NAMALWA (cell line): ENCODE measurements around the gene CETN3.
"Not testable (repeated sequence)": the region's sequence is repeated elsewhere in the genome, so short reads cannot be mapped to it uniquely, and the experiment has no call there.

Experiments
- DNase-seq: peaks from one replicate; pipeline ENCODE4 v3.0.0-alpha.2; 2015; ENCODE audit warnings: low spot score

The CETN3 gene

DNA sequence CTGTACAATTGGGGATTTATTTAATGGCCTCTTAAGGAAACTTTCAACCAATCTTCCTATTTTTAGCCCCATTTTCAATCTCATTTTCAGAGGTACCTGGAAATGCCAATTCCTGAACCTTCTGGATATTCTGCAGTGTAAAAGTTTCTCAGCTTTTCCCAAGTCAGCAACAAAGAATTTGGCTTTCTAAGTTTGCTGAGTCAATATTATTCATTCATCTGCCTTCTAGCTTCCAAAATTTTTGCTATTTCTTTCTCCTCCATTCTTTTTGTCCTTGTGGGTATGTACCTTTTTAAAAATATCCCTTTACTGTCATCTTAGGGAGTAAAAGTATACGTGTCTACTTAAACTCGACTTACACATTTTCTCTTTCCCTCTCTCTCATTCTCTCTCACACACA is 25.7 kb downstream of the CETN3 start:
- DNase-seq = no peak

DNA sequence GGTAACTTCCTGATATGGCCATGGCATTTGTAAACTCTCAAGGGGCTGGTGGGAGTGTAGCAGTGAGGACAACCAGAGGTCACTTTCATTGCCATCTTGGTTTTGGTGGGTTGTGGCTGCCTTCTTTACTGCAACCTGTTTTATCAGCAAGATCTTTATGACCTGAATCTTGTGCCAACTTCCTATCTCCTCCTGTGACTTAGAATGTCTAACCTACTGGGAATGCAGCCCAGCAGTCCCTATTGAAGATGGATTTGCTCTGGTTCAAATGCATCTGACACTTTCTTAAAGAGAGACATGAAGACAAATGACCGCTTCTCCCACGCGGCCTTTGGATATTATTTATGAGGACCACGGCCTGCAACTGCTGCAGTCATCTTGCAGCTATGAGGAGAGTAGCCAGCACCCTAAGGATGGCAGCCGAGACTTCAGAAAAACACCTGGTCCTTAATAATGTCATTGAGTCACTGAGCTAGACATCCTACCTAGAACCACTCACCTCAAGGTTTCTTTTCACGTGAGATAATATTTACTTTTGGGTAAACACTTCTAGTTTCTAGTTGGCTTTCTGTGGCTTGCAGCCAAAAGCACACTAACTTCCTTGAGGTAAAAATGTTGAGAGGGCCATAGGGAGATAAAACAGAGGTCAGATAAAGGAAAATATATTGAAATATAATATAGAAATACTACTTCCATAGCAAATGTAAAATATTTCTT is 28.2 kb downstream of the CETN3 start:
- DNase-seq = no peak

DNA sequence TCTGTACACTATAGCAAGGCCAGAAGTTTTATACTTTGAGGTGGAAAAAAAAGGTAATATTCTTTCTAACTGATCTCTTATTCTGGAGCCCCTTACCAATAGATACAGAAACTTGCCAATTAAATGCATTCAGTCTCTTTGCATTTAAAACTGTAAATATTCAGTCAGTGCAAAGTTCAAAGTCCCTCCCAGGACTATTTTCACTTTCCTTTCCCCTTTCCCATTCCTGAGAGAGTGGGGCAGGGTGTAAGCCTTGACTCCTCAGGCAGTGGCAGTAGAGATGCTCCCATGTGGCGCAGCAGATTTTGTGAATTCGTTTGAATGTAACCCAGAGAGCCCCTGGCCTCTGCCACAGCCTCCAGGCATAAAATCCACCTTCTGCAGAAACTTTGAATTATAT is 29.9 kb downstream of the CETN3 start:
- no peak for DNase-seq

DNA sequence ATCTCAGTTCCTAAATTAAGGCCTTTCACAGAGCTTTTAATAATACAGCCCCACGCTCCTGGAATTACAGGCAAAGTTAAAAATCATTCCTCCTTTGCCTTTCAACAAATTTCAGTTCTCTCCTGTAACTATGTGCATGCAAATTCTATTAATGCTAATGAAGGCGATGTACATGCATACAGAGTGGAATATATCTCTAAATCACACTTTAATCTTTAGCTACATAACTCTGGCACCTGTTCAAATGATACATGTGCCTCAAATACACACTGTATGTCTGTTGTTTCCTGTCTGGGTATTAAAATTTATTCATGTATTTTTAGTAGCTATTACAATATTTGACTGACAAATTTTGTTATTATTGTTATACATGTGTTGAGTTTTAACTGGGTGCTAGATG is 30.8 kb downstream of the CETN3 start:
- DNase-seq = no peak

DNA sequence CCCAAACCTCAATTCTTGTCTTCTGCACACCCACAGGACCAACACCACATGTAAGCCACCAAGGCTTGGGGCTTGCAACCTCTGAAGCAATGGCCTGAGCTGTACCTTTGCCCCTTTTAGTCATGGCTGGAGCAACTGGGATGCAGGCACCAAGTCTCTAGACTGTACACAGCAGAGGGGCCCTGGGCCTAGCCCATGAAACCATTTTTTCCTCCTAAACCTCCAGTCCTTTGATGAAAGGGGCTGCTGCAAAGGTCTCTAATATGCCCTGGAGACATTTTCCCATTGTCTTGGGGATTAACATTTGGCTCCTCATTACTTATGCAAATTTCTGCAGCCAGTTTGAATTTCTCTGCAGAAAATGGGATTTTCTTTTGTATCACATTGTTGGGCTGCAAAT is 38.3 kb downstream of the CETN3 start:
- not testable (repeated sequence) for DNase-seq

DNA sequence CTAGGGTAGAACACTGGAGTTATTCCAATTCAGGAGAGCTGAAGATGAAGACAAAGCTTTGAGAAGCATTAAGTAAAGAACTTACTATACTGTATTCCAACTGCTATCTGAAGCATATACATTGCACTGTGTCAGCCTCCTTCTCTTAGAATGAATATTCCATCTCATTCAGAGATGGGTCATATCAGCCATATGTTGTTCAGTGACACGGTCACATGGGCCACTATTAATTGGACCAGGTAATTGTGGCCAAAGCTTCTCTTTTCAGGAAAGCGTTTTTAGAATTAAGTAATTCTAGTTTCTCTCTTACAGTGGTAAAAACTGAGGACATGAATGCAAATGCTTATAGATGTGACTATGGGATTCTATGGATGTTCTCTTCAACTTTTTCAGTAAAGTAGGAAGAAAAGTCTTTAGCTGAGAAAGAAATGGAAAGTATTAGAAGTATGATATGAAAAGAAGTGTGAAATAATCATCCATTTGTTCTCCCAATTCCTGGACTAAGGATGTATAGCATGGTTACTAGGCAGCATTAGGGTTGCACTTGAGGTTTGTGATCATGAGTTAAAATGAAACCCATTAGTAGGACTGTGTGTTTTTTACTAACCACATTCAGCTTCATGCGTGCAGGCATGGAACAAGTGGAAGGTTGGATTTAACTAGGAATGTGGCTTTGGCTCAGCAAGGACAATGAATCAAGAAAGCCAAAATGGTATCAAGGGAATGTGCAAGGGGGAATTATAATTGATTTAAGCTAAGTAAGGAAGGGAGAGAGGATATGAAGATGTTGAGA is 40.9 kb downstream of the CETN3 start:
- DNase-seq = no peak

DNA sequence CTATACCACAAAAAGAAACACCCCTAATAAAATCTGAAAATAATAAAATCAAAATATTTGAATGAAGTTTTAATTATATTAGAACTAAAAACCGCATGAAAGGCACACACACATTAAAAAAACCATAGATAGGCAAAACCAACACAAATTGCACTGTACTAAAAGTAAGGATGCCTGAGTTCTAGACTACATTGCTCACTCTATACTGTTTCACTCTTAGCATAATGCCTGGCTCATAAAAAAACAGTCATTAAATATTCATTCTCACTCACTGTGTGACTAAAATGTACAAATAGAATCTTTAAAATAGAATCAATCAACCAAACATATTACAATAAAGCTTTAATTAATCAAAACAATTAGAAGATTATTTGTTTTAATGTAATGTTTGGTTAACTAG is 41.7 kb downstream of the CETN3 start:
- DNase-seq = no peak

DNA sequence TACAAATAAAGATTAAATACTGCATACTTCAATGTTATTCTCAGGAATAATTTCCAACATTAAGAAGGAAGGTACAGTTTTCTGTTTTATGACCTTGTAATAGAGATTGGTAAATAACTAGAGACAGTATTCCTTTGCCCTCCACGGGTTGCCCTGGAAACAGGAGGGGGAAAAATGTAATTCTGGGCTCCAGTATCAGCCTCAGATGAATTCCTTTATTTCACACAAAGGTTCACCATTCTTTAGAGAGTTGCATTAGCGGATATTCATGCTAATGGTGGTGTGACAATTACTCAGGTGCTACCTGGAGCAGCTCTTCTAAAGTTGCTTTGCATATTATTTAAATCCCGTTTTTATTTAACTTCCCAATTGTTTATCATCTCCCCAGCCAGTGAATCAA is 42.6 kb downstream of the CETN3 start:
- DNase-seq = no peak

DNA sequence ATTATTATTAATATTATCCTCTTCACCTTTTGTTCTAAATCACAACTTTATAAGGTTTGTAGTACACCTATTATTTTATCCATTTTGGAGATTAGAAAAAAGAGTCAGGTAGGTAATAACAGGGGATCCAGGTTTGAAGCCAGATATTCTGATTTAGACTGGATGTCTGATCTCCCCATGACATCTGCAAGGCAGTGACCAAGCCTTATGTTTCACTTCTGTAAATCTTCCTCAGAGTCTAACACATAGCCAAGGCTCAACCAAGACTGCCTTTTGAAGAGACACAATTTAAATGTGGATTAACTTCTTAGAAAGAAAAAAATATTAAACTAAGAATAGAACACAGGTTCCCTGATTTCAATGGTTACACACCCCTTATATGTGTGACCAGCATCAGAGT is 44.2 kb downstream of the CETN3 start:
- peak; percentile 7 for DNase-seq

DNA sequence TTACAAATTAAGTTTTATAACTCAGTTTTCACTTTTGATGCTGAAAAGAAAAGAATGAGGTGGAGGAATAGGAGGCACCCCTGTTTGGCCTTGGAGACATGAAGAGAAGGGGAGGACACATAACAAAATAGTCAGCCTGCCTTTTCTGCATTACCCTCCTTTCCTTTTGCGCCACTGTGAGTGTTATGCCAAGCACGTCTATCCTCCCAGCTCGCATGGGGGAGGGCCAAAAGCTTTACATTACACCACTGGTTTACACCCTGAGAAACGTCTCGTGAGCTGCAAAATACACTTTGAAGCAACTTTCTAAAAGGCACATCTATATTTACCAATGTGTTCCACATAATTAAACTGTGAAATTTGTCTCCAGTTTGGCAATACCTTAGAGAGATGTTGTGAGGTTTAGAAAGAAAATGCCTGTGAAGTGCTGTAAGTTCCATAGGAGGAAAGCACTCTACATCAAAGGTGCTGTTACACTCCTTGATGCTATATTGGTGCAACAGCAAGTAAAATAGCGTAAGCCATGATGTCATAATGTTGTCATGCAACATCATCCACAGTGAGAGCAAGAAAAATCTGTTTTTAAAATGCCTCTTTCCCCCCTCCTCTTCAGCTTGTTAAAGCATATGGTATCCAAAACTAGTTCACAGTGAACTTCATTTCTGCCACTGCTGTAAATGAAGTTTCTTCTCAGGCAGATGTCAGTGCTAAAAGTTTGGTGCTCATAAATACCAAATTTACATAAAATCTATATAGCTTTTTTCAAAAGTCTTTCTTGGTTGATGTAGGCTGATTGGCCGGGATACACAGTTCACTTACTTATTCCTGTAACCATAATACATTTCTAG is 50.3 kb downstream of the CETN3 start:
- DNase-seq = no peak

DNA sequence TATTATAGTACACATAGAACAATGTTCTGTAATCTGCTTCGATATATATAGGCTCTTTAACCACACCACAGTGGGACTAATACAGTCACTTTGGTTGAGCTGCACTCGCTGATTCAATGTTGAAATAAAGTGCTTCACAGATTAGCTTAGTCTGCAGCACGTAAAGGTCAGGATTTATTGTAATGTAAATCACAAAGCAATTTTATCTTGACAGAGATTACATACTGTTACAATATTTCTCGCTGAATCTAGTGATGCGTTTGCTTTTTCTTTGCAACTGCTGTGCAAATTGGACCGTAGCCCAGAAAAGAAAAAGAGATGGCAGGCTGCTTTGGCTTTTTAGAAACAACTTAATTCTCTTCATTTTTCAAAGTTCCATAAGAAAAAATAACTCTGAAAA is 52.9 kb downstream of the CETN3 start:
- DNase-seq = no peak

DNA sequence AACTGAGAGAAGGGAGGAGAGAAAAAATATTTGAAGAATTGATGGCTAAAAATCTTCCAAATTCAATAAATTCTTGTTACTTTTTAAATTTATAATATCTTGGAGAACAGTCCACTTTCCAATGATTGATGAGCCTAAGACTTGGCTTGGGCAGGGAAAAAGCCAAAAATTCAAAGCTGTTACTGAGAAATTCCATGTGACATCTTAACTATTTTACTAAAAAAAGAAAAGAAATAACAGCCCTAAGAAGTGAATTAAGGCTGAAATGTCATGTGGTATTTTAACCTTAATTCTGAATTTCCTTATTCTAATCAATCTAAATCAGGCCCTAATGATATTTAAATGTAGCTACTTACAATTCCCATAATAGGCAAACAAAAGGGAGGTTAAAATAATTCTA is 53.4 kb downstream of the CETN3 start:
- no peak for DNase-seq

DNA sequence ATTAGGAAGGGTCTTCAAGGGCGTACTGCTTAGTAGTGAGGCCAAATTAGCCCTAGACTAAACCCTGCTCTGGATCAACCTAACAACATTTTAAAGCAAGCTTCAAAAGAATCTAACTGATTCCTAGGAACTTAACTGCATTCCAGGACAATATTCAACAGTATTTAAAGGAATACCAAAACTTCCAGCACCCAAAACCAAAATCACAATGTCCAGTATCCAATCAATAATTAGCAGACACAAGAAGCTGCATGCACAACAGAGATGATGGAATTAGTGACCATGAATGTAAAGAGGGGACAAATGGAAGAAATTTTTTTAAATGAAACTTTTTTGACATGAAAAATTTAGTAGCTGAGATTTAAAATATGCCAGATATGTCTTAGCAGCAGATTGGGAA is 53.9 kb downstream of the CETN3 start:
- no peak for DNase-seq

DNA sequence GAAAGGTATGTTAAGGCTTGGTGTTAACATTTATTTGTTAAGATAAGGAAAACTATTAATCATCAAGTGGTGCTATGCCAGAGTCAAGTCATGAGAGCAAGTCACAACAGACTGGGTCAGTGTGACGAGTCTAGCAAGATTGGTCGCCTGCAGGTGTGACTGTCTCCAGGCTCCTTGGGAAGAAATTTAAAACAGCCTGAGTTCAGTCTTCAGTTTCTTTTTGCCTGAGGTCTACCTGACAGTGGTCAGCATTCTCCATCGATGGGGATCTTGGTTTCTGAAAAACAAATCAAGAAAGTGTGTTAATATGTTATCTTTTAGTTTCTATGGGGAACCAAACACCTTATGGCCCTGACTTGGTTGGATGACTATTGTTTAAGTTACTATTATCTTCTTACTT is 56.3 kb downstream of the CETN3 start:
- no peak for DNase-seq

DNA sequence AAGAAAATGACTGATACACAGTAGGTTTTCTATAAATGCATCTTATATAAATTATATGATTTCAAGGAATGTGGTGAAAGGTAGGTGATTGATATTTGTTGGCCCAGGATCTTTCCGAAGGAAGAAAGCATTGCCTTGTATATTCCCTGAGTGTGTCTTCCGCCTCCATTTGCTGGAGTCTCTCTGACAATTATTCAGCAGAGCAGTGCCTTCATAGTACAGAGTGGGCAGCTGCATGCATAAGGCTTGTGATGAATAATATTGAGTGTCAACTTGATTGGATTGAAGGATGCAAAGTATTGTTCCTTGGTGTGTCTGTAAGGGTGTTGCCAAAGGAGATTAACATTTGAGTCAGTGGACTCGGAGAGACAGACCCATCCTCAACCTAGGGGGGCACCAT is 58.5 kb downstream of the CETN3 start:
- no peak for DNase-seq

DNA sequence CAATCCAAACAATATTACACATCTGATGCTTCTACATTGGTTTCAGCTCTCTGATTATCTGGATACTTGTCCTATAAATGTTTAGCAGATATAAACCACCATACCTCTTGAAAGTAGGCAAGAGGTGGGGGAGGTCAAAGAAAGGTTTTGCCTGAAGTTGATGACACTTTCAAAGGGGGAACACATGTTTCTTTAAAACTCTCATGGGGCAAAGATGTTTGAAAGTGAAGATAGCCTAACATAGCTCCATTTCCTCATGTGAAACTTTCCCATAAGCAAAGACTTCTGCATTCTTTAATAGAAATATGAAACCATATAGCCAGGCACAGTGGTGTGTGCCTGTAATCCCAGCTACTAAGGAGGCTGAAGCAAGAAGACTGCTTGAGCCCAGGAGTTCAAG is 62.1 kb downstream of the CETN3 start:
- DNase-seq = no peak

DNA sequence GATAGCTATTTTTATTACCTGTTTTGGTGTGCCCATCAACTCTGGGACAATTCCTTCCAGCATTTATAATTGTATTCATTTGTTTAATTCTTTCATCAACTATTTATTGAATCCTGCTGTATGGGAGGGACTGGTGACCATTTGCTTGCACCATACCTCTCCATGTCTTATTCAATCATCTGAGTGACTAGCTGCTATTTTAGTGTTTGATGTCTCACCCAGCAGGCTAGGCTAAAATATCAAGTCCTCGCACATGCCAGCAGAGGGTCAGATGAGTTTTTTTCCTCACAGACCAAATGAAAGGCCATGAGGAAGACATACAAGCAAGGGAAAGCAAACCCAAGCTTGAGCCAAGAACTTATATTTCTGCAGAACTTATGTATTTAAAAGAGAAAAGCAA is 63.9 kb downstream of the CETN3 start:
- DNase-seq = no peak

DNA sequence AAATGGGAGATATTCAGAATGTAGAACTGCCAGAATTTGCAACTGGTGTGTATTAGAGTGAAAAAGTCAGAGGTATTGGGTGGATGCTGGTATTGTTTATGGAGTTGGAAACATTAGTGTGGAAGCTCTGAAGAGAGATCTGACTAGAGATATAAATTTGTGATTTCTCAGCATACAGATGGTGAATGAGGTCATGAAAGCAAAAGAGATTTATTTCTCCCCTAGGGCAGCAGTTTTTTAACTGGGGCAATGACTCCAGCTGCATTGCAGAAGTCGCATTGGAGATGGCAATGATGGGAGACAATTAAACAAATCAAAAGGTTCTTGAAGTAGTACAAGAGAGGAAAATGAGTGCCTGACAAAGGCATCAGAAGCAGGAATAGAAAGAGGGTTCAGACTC is 64.9 kb downstream of the CETN3 start:
- no peak for DNase-seq

DNA sequence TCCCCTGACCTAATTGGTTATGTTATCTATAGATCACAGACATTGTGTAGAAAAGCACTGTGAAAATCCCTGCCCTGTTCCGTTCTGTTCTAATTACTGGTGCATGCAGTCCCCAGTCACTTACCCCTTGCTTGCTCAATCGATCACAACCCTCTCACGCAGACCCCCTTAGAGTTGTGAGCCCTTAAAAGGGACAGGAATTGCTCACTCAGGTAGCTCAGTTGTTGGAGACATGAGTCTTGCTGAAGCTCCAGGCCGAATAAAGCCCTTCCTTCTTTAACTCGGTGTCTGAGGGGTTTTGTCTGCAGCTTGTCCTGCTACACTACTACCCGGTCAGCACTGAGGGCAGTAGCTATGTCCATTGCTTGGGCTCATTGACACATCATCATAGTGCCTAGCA is 65.8 kb downstream of the CETN3 start:
- DNase-seq = not testable (repeated sequence)

DNA sequence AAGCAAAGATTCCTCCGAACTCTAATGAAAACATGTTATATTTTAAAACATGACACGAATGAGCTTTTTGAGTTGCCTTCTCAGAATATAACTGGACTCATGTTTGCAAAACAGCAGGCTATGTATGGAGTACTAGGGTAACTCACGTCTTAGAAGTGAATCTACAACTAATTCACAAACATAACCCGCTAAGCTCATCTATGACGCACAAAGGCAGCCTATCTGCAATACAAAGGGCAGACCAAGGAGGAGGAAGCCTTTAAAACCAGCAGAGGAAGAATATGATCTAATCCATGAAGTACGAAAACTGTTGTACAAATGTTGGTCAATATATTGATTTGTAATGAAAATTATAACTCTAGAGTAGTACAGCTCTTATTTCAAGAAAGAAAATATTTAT is 67.0 kb downstream of the CETN3 start:
- DNase-seq = no peak
